Activated T-cell treated with anti-CD3 and anti-CD28 coated beads, Interleukin-2, amount 50 U/mL, for 1 hour (primary cell): Measurements from ENCODE around the gene CALML5.

Experiments
- DNase-seq: peaks from one replicate; pipeline ENCODE4 v3.0.0-alpha.2; 2020

Gene CALML5

GRCh38 chr10:5514226-5514850 is 15.0 kb upstream of the CALML5 start:
- no peak for DNase-seq

DNA sequence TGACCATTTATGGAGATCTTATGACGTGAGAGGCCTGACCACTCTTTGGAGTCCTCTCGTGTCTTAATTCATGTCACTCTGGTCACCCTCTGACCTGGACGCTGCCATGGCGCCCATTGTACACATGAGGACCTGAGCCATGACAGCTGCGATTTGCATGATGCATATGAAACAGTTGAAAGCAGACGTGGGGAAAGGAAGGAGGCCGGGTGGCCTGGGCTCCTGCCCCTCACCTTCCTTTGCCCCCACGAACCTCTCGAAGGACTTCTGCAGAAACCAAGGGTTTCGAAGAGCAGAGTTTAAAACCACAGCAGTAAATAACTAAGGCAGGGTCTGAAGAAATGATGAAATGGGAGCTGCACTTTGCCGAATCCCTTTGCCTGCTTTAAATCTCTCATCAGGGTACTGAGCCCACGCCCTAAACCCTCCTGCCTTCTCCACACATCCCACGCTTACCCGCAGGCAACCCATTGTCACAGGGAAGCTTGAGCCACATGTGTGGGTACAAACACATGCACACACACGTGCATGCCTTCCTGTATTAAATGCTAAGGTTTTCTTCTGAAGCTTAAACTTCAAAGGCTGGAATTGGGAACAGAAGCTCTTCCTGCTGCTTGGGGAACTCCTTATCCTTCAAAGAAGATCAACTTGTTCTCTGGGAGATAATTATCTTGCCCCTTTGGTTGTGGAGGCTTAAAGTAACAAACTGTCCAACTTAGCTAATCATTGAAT is 13.7 kb upstream of the CALML5 start:
- no peak for DNase-seq

- no peak for DNase-seq
These were observed 13.0 kb upstream of the CALML5 start for GRCh38 chr10:5512331-5512730.

DNA sequence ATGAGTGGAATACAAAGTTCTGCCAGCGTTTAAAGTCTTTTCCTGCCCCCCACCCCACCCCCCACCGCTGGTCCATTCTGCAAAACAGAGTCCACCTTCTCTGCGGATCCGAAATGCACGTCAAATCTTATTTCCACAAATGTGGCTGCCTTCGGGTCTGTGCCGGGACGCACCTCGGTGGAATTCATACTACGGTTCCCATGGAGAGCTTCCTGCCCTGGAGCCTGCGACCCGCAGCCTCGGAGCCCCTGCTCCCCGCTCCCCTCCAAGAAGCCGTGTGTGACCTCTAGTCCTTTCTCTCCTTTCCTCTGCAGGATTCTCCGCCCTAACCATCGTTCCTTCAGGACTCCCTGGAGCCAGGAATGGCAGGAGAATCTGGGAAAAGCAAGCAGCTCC is 12.5 kb upstream of the CALML5 start:
- DNase-seq: no peak

DNA sequence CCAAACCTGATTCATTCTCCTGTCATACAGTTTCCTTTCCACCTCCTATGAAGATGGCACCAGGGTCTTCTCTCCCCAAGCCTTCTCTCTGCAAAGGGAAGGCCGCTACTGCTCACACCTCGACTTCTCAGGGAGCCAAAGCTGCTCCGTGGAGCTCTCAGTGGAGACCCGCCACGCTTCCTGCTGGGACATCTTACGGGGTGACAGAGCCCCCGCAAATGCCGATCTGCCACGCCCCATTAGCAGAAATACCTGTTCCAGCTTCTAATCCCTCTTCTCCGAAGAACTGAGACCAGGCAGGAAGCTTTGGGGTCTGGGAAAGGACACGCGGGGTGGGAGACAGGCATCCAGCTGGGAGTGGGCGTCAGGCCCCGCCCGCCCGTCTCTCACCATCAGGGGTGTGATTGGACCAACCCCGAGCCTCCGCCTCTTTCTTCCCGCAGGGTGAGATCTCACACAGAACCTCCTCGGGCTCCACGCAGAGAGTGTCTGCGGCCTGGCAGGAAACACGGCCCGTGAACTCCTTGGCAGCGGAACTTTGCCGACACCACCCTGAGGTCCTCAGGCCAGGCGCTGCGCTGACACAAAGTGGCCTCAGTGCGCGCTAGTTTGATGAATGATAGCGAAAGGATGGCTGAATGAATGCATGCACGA is 12.0 kb upstream of the CALML5 start:
- no peak for DNase-seq

DNA sequence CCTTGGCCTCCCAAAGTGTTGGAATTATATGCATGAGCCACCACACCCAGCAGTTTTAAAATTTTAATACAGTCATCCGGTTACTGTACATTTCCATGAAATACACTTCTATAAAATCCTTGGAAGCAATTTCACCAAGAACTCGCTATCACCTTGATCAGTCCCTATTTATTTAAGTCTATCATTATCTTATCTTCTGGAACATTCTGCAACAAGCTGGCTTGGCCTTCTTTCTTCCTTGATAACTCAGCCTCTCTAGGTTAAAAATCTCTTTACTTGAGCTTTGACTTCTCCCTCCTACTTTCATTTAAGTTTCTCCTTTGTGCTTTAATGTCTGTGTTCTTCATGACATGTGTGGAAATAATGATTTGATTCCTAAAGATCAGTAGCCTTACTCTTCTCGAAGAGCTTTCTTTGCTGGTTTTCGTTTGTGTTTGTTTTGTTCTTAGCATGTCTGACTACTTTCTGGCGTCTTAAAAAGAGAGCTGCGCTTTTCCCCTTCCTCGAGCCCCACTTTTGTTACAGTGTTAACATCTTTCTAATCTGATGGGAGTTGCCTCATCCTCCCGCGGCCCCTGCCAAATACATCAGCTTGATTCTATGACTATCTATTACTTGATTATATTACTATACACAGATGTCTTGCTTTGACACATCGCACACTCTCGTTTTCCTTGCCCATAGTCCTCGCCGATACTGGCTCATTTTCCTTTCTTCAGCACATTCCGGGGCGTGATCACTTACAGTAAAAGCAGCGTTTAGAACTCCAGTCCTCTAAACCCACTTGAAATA is 11.1 kb upstream of the CALML5 start:
- no peak for DNase-seq

DNA sequence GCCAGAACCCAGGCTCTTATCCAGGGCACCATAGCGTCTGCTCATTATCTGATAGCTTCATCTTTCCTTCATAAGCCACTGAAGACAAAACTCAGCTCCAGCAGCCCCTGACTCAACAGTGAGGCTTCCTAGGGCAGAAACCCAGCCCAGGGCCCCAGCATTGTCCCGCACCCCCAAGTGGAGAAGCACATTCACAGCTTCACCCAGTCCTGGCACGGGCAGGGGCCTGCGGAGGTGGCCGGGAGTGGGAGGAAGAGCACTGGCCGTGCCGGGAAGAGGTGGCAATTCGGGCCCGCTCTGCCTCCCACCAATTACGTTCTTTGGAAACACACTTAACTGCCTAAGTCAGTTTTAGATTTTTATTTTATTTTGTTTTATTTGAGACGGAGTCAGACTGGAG is 10.3 kb upstream of the CALML5 start:
- DNase-seq: no peak

DNA sequence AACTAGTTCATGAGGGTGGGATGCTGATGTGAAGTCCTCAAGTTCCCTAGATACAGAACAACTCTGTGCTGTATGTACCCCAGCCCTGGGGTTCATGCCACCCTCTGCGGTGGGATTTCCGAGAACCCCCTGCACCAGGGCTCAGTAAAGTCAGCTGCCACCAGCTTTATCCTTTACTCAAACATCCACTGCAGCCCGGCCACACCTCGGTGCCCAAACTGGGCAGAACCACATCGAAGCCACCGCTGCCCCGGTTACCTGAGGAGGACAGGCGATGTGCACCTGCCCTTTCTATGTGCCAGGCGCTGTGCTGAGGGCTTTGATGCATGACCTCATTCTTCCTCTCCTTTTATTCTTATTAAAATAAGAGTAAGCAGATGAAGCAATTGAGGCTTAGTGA is 9.9 kb upstream of the CALML5 start:
- DNase-seq: no peak

DNA sequence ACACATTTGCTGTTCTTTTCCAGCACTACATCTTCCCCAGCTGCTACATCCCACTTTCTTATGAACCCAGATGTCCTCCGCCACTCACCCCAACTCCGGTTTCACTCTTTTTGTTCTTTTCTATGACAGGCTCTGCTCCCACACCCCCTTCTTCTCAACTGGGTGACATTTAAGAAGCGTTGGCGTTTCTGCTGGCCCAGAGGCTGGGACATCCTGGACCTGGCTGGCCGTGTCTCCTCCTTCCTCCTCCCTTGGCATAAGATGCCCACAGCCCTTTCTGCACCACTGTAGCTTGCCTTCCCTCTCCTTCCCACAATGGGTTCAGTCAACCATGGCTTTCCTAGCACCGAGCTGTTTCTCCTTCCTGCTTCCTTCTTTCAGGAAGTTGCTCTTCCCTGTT is 9.4 kb upstream of the CALML5 start:
- DNase-seq: no peak

DNA sequence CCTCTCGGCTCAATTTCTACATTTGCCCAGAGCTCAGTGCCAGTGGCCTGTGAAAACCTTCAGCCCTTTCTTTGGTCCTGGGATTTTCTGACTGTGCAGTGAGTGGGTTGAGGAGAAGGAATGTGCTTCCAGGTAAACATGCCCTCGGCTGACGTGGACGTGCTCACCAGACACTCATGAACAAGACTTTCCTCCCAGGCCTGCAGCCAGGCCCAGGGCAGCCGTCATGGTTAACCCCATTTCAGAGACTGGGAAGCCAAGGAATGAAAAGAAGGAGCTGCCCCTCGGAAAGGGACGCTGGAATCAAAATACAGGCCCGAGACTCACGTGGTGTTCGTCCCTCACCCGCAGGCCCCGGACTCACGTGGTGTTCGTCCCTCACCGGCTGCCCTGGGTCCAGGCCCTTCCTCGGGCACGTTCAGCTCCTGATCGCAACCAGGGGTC is 8.8 kb upstream of the CALML5 start:
- DNase-seq: no peak

GRCh38 chr10:5507649-5508131 is 8.3 kb upstream of the CALML5 start:
- no peak for DNase-seq

DNA sequence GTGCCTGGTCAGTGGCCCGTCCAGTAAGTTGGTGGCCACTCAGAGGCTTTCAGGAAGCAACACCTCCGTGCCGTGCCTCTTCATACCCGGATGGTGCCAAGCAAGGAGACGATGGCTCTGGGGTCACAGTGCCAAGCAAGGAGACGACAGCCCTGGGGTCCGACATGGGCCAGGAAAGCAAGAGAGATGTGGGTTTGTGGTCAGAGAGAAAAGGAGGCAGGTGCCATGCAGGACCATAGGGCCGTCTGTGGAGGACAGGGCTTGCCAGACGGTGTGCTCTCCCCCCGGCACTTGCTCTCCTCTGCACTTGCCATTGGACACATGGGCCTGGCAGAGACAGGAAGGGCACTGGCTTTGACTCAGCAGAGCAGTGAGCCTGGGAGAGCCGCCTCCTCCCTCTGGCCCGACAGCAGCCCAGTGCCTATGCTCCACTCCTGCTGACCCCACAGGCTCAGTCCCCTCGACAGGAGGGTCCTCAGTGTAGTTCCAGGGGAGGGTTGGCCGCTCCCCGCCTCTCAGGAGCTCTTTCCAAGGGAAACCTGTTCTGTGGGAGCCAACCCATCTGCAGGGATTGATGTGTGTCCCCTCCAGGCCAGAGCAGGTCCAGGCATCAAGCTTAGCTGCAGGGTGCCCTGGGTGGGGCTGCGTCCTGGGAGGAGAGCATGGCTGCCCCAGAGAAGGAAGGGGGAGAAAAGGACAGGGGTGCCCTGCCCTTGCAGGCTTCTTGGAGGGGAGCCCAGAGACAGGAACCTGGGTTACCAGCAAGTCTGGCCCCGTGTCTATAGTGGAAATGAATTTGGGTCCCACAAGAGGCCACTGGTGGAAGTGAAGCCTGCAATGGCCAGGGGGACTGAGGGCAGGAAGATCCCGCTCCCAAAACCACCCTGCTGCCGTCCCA is 7.6 kb upstream of the CALML5 start:
- no peak for DNase-seq

DNA sequence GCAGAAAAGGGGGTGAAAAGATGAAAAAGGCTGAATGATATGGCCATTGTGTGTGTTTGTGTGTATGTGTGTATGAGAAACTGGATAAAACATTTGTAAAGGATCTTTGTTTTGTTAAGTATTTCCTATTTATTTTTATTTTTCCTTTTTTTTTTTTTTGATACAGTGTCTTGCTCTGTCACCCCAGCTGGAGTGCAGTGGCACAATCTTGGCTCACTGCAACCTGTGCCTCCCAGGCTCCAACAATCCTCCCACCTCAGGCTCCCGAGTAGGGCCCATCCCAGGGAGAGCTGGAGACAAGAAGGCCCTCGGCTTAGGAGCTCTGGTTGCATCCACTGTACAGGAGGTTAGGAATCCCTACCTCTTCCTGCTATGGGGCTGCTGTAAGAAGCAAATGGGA is 6.9 kb upstream of the CALML5 start:
- no peak for DNase-seq

DNA sequence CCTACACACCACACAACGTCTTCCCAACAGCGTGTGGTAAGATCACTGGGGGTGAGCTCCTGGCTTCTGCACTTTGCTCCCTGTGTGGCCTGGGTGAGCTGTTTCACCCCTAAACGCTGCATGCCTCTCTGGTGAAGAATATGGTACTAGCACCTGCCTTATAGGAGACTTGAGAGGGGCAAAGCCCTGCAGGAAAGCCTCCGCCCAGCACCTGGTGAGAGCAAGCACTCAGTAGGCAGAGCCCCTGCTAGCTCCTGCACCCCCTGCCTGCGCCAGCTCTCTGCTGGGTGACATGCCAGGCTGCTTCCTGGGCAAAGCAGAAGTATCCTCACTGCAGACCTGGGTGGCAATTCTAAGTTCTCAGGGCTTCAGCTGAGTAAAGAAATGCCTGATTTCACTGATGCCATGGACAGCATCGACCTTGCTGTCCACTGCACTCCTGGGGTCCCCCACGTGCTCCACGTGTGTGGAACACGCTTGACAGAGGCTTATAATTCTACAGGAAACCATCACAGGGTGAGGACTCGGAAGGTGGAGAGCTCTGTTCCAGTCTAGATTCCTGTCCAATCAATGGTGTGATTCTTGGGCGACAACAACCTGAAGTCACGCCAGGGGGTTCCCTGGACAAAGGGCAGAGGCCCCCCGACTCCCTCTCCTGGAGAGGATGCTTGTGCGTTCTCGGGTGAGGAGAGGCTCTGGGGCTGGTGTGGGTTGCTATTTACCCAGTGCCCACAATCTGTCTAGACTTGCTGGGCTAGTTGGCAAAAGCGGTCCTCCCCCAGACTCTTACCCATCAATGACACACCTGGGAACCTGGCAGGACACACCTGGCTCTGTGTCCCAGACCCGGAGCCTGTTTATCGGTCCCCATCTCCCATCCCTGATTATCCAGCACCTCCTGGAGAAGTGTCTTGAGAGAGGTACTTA is 5.0 kb upstream of the CALML5 start:
- no peak for DNase-seq

DNA sequence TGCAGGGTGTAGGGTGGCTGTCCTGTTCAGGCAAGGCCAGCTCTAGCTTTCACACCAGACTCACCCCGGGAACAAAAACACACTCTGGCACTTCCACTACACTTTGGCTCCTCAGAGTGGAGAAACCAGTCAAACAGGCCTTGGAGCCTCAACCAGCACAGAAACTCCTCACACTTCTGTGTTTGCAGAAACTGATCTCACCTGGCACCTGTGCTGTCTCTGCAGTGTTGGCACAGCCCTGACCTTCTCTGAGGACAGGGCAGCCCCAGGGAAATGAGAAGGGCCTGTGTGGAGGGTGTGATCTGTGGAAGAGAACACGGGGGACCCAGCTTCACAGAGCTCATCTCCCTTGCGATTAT is 4.1 kb upstream of the CALML5 start:
- DNase-seq: no peak

DNA sequence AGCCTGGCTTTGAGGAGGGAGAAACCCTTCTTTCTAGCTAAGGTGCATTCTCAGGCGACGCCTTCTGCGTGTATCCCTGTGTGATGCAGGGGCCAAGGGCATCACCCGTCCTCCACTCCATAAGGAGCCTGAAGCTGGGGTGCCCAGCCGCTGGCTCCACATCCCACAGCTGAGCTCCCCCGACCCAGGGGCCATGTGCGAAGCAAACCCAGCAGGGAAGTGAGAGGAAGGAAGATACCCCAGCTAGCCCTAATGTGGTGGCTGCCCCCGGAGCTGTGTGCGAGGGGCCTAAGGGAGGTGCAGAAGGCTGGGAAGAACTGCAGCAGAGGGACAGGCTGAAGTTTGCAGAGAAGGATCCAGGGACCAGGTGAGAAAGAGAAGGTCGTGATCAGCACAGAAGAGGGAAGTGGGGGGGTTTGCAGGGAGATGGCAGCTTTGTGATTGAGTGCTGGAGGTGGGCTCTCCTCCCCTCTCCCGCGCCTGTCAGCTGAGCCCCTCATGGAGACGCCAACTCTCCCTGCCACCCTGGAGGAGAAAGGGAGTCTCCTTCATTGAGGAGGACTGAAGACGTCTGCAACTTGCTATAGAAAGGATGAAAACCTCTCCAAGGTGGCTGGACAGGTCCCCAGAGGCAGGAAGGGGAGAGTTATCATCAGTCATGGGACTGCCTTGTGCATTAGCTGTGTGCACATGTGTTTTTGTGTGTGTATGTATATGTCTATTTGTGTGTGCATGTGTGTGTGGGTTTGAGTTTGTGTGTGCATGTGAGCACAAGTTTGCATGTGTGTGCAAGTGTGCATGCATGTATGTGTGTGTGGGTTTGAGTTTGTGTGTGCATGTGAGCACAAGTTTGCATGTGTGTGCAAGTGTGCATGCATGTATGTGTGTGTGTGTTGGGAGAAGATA is 3.5 kb upstream of the CALML5 start:
- no peak for DNase-seq

GRCh38 chr10:5502061-5502521 is 2.7 kb upstream of the CALML5 start:
- DNase-seq: no peak

DNA sequence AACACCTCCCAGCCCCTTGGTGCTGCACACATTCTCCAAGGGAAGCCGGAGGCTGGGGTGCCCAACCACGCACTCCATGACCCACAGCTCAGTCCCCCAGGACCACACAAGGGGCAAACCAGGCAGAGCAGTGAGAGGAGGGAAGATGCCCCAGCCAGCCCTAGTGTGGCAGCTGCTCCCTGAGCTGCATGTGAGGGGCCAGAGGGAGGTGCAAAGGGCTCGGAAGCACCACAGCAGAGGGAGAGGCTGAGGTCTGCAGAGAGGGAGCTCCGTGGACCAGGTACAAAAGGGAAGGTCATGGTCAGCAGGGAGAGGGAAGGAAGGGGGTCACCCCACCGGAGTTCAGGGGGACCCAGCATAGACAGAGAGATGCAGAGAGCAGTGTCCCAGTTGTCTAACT is 1.5 kb upstream of the CALML5 start:
- DNase-seq: no peak

DNA sequence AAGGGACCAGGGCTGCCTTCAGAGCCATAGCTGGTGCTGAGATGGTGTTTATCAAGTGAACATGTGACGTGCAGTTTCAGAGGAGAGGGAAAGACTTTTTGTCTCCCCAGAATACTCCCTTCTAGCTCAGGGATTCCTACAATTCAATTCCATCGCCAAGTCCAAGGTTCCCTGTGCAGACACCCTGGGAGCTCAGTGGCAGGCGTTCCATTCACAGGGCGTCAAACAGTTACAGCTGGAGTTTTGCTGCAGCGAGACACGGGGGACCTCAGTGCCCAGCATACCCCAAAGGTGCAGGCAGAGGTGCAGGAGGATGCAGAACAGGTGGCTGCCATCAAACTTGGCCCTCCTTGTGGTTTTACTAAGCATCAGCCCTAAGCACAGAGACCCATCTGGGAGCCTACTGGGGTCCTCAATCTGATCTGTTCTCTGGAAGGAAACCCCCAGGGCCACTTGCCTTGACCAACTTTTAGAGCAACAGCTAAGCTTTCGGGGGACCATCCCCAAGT is 846 bp upstream of the CALML5 start:
- no peak for DNase-seq
